ENCODE data around the gene DNAJB6. TPM values are rescaled to one million over a fixed set of nuclear protein-coding genes. Genes with fewer than 3 reads are reported as not detected.

Gene DNAJB6
- total RNA-seq, 1 donor from 2014 or later: 97.2 TPM

- Mint-ChIP-seq H3K4me1 (ENCODE audit: unreplicated experiment) (peaks cover 4% of the 10 kb centered on the region), H3K36me3 (peaks cover 7% of the 10 kb centered on the region), H3K27ac (no peak overlapping the region), H3K4me3 (no peak overlapping the region), H3K27me3 (no peaks in the 10 kb centered on the region), H3K9me3 (no peaks in the 10 kb centered on the region)
- DNase-seq (ENCODE audit: extremely low spot score, unreplicated experiment): no peak
- no peak for TF ChIP-seq CTCF (conservative IDR thresholded peaks at IDR 0.05)
These were observed 70.2 kb downstream of the DNAJB6 start for GRCh38 chr7:157406971-157407370.

GRCh38 chr7:157407512-157408257 is 70.9 kb downstream of the DNAJB6 start:
- H3K36me3 Mint-ChIP-seq: peaks cover 7% of the 10 kb centered on the region
- H3K9me3 Mint-ChIP-seq: no peaks in the 10 kb centered on the region
- H3K4me1 Mint-ChIP-seq (ENCODE audit: unreplicated experiment): peaks cover 4% of the 10 kb centered on the region
- H3K27me3 Mint-ChIP-seq: no peaks in the 10 kb centered on the region
- no peak for DNase-seq (ENCODE audit: extremely low spot score, unreplicated experiment)
- no peak for TF ChIP-seq CTCF (conservative IDR thresholded peaks at IDR 0.05)
- H3K4me3 Mint-ChIP-seq: no peak overlapping the region
- H3K27ac Mint-ChIP-seq: no peak overlapping the region

- no peak for TF ChIP-seq CTCF (conservative IDR thresholded peaks at IDR 0.05)
- no peaks in the 10 kb centered on the region for H3K4me1 Mint-ChIP-seq (ENCODE audit: unreplicated experiment)
- no peak overlapping the region for H3K4me3 Mint-ChIP-seq
- peaks cover 7% of the 10 kb centered on the region for H3K36me3 Mint-ChIP-seq
- no peaks in the 10 kb centered on the region for H3K9me3 Mint-ChIP-seq
- H3K27me3 Mint-ChIP-seq: no peaks in the 10 kb centered on the region
- DNase-seq (ENCODE audit: extremely low spot score, unreplicated experiment): no peak
- H3K27ac Mint-ChIP-seq: no peak overlapping the region
These were observed 71.7 kb downstream of the DNAJB6 start for GRCh38 chr7:157408258-157409101.

- no peaks in the 10 kb centered on the region for H3K27me3 Mint-ChIP-seq
- H3K9me3 Mint-ChIP-seq: no peaks in the 10 kb centered on the region
- no peak overlapping the region for H3K27ac Mint-ChIP-seq
- no peaks in the 10 kb centered on the region for H3K4me1 Mint-ChIP-seq (ENCODE audit: unreplicated experiment)
- no peak for TF ChIP-seq CTCF (conservative IDR thresholded peaks at IDR 0.05)
- H3K36me3 Mint-ChIP-seq: peaks cover 7% of the 10 kb centered on the region
- no peak overlapping the region for H3K4me3 Mint-ChIP-seq
- DNase-seq (ENCODE audit: extremely low spot score, unreplicated experiment): no peak
These were observed 72.4 kb downstream of the DNAJB6 start for GRCh38 chr7:157409149-157409752.

- H3K27me3 Mint-ChIP-seq: no peaks in the 10 kb centered on the region
- no peaks in the 10 kb centered on the region for H3K4me1 Mint-ChIP-seq (ENCODE audit: unreplicated experiment)
- no peaks in the 10 kb centered on the region for H3K9me3 Mint-ChIP-seq
- H3K27ac Mint-ChIP-seq: no peak overlapping the region
- no peak overlapping the region for H3K4me3 Mint-ChIP-seq
- TF ChIP-seq CTCF (conservative IDR thresholded peaks at IDR 0.05): no peak
- H3K36me3 Mint-ChIP-seq: peaks cover 7% of the 10 kb centered on the region
- no peak for DNase-seq (ENCODE audit: extremely low spot score, unreplicated experiment)
These were observed 73.2 kb downstream of the DNAJB6 start for GRCh38 chr7:157409753-157410727.
